Activated T-cell treated with anti-CD3 and anti-CD28 coated beads, Interleukin-2, amount 50 U/mL, for 72 hours (primary cell): ENCODE measurements around the gene KRT4. TPM values are rescaled to one million over a fixed set of nuclear protein-coding genes. Genes with fewer than 3 reads are reported as not detected.

ENCODE experiments used
- ATAC-seq, 2 donors: fragments of 150-1000 bp; cut with Tn5 transposase; replicated peaks in 1 of 2; 2 replicates each; pipeline ENCODE4 v1.10.0; 2021; ENCODE audit warnings: moderate library complexity in 2 of 2, mild to moderate bottlenecking in 1 of 2
- DNase-seq, 2 donors: peaks; one replicate each; pipeline ENCODE4 v3.0.0; 2021 to 2022; ENCODE audit warnings: mixed read lengths in 1 of 2
- H3K27ac Mint-ChIP-seq: one replicate; pipeline ENCODE4 v1.8.0; 2022; ENCODE audit warnings: mild to moderate bottlenecking, moderate library complexity, mixed read lengths
- H3K27me3 Mint-ChIP-seq: one replicate; pipeline ENCODE4 v1.8.0; 2022; ENCODE audit warnings: low read depth, mixed read lengths
- H3K36me3 Mint-ChIP-seq, 2 donors: one replicate each; pipeline ENCODE4 v1.8.0; 2022; ENCODE audit warnings: mixed read lengths in 2 of 2, mild to moderate bottlenecking in 1 of 2; ENCODE audit not compliant: insufficient read depth in 2 of 2
- H3K4me1 Mint-ChIP-seq: one replicate; pipeline ENCODE4 v1.8.0; 2022; ENCODE audit warnings: low read depth, mixed read lengths
- H3K4me3 Mint-ChIP-seq, 2 donors: one replicate each; pipeline ENCODE4 v1.8.0; 2022; ENCODE audit warnings: mild to moderate bottlenecking in 2 of 2, mixed read lengths in 2 of 2, moderate library complexity in 2 of 2
- H3K9me3 Mint-ChIP-seq, 2 donors: one replicate each; pipeline ENCODE4 v1.8.0; 2022; ENCODE audit warnings: mixed read lengths in 2 of 2
- total RNA-seq, 2 donors: library from RNA; stranded (reverse); gene quantifications; one replicate each; pipeline ENCODE4 v1.2.3, GENCODE V29; 2022

KRT4 gene
- total RNA-seq, 2 donors from 2014 or later: 0.10 TPM; not detected in 1

GRCh38 chr12:52833922-52834726 is 20.2 kb upstream of the KRT4 start, which contains the start of gene KRT79:
KRT79 (minus strand) TSS chr12:52834311; CDS start chr12:52834260, 51 bp downstream.
- no peak within 1 kb of the TSS for H3K27ac Mint-ChIP-seq
- DNase-seq (no peak), ATAC-seq (no peak)
- no peaks in the 10 kb centered on the region for H3K9me3 Mint-ChIP-seq
- no peaks in the 10 kb centered on the region for H3K36me3 Mint-ChIP-seq
- peaks cover 35% of the 10 kb centered on the region for H3K4me1 Mint-ChIP-seq
- H3K27me3 Mint-ChIP-seq: no peaks in the 10 kb centered on the region
- H3K4me3 Mint-ChIP-seq: peak within 1 kb of the TSS in 1 of 2 donors; percentile 23

- no peaks in the 10 kb centered on the region for H3K27me3 Mint-ChIP-seq
- no peaks in the 10 kb centered on the region for H3K9me3 Mint-ChIP-seq
- no peak overlapping the region for H3K4me3 Mint-ChIP-seq
- H3K36me3 Mint-ChIP-seq: no peaks in the 10 kb centered on the region
- H3K4me1 Mint-ChIP-seq: peaks cover 35% of the 10 kb centered on the region
- ATAC-seq (no peak), DNase-seq (no peak)
- H3K27ac Mint-ChIP-seq: no peak overlapping the region
Observed at GRCh38 chr12:52832985-52833905, 19.3 kb upstream of the KRT4 start.

GRCh38 chr12:52832451-52832850 is 18.5 kb upstream of the KRT4 start:
- peaks cover 29% of the 10 kb centered on the region for H3K4me1 Mint-ChIP-seq
- H3K4me3 Mint-ChIP-seq: no peak overlapping the region
- no peak overlapping the region for H3K27ac Mint-ChIP-seq
- DNase-seq: no peak
- ATAC-seq: no peak
- H3K36me3 Mint-ChIP-seq: no peaks in the 10 kb centered on the region
- no peaks in the 10 kb centered on the region for H3K9me3 Mint-ChIP-seq
- no peaks in the 10 kb centered on the region for H3K27me3 Mint-ChIP-seq

- H3K9me3 Mint-ChIP-seq: no peaks in the 10 kb centered on the region
- no peak overlapping the region for H3K4me3 Mint-ChIP-seq
- H3K4me1 Mint-ChIP-seq: peaks cover 17% of the 10 kb centered on the region
- no peak overlapping the region for H3K27ac Mint-ChIP-seq
- H3K36me3 Mint-ChIP-seq: no peaks in the 10 kb centered on the region
- no peak for DNase-seq
- no peak for ATAC-seq
- no peaks in the 10 kb centered on the region for H3K27me3 Mint-ChIP-seq
Observed at GRCh38 chr12:52831251-52831650, 17.3 kb upstream of the KRT4 start.

GRCh38 chr12:52829986-52830770 is 16.3 kb upstream of the KRT4 start:
- no peaks in the 10 kb centered on the region for H3K27me3 Mint-ChIP-seq
- H3K36me3 Mint-ChIP-seq: no peaks in the 10 kb centered on the region
- no peaks in the 10 kb centered on the region for H3K9me3 Mint-ChIP-seq
- no peak overlapping the region for H3K4me3 Mint-ChIP-seq
- no peak overlapping the region for H3K27ac Mint-ChIP-seq
- ATAC-seq (no peak), DNase-seq (no peak)
- peaks cover 6% of the 10 kb centered on the region for H3K4me1 Mint-ChIP-seq

GRCh38 chr12:52828591-52829021 is 14.7 kb upstream of the KRT4 start:
- DNase-seq: no peak
- no peaks in the 10 kb centered on the region for H3K36me3 Mint-ChIP-seq

GRCh38 chr12:52828156-52828555 is 14.2 kb upstream of the KRT4 start:
- no peaks in the 10 kb centered on the region for H3K27me3 Mint-ChIP-seq
- no peaks in the 10 kb centered on the region for H3K36me3 Mint-ChIP-seq
- no peak overlapping the region for H3K27ac Mint-ChIP-seq
- no peaks in the 10 kb centered on the region for H3K9me3 Mint-ChIP-seq
- H3K4me3 Mint-ChIP-seq: no peak overlapping the region
- DNase-seq (no peak), ATAC-seq (no peak)
- H3K4me1 Mint-ChIP-seq: no peaks in the 10 kb centered on the region

More at GRCh38 chr12:52828591-52829021, 14.7 kb upstream of the KRT4 start:
- Mint-ChIP-seq H3K9me3 (no peaks in the 10 kb centered on the region), H3K27me3 (no peaks in the 10 kb centered on the region), H3K4me1 (no peaks in the 10 kb centered on the region), H3K4me3 (no peak overlapping the region), H3K27ac (no peak overlapping the region)
- no peak for ATAC-seq

GRCh38 chr12:52827499-52828090 is 13.7 kb upstream of the KRT4 start:
- Mint-ChIP-seq H3K36me3 (no peaks in the 10 kb centered on the region), H3K27ac (no peak overlapping the region), H3K9me3 (no peaks in the 10 kb centered on the region), H3K27me3 (no peaks in the 10 kb centered on the region), H3K4me3 (no peak overlapping the region), H3K4me1 (no peaks in the 10 kb centered on the region)
- ATAC-seq (no peak), DNase-seq (no peak)

GRCh38 chr12:52826611-52827498 is 12.9 kb upstream of the KRT4 start:
- ATAC-seq: no peak
- DNase-seq: no peak
- Mint-ChIP-seq H3K4me1 (no peaks in the 10 kb centered on the region), H3K36me3 (no peaks in the 10 kb centered on the region), H3K27me3 (no peaks in the 10 kb centered on the region), H3K9me3 (no peaks in the 10 kb centered on the region), H3K27ac (no peak overlapping the region), H3K4me3 (no peak overlapping the region)

- Mint-ChIP-seq H3K4me3 (no peak overlapping the region), H3K27me3 (no peaks in the 10 kb centered on the region), H3K36me3 (no peaks in the 10 kb centered on the region), H3K27ac (no peak overlapping the region), H3K9me3 (no peaks in the 10 kb centered on the region), H3K4me1 (no peaks in the 10 kb centered on the region)
- ATAC-seq (no peak), DNase-seq (no peak)
Observed at GRCh38 chr12:52825961-52826360, 12.0 kb upstream of the KRT4 start.

GRCh38 chr12:52824741-52825410 is 11.0 kb upstream of the KRT4 start:
- Mint-ChIP-seq H3K36me3 (no peaks in the 10 kb centered on the region), H3K9me3 (no peaks in the 10 kb centered on the region)

More at GRCh38 chr12:52824741-52825410, 11.0 kb upstream of the KRT4 start:
- DNase-seq: no peak
- Mint-ChIP-seq H3K27me3 (no peaks in the 10 kb centered on the region), H3K4me3 (no peak overlapping the region), H3K27ac (no peak overlapping the region), H3K4me1 (no peaks in the 10 kb centered on the region)
- ATAC-seq: no peak
